HG02623 (cell line): ENCODE measurements around the gene SORCS2.

Source experiments
- ATAC-seq: cut with Tn5 transposase; IDR thresholded peaks from one replicate; pipeline ENCODE4 v1.9.1; 2021; ENCODE audit warnings: moderate library complexity; ENCODE audit not compliant: unreplicated experiment

The SORCS2 gene

DNA sequence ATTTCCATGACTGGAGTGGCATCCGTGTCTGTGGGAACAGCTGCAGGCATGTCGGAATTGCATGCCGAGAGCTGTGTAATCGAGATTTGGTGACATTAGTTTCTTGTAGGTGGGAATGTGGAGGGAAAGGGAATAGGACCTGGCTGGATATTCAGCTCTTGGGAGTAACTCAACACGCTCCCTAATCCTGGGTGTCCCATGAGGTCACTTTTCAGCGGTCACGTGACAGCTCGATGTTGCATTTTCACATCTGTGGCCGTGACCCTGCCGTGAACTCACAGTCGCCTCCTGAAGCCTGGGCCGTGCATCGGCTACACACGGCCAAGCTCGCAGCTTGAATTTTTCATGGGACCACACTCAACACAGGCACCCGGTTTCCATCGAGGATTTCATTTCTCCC, 268.2 kb downstream of the SORCS2 start:
- no peak for ATAC-seq

DNA sequence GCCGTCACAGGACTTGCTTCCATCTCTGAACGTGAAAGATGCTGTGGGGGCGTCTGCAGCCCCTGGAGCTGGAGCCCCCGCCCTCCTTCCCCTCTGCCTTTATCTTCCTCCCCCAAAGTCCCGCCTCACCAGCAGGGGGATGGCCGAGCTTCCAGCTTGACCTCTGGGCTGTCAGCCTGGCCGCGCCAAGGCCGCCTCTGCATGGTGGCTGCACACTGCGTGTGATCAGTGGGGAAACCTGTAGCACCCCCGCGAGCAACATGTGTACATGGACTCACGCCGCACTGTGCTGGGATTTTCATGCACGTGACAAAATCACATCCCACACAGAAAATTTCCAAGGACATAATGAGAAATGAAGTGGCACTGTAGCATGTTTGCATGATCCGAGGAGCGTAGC, 268.9 kb downstream of the SORCS2 start:
- no peak for ATAC-seq

DNA sequence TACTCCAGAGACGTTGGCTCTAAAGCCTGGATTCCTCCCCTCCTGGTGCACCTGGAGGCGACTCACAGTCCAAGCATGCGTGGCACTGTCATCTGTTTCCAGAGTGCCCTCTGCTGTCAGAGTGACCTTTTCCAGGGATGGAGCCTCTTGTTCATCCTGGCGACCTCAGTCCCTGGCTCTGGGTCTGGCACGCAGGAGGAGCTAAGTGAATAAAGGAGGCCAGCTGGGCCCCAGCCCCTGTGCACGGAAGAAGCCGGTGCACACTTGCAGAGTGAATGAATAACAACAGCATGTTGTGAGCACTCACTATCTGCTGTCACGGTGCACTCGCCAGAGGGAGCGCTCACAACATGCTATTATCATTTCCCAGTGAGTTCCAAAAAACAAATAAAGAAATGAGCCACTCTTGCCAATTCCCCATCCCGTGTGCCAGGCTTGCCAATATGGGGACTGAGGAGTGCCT, 270.2 kb downstream of the SORCS2 start:
- ATAC-seq, result no peak

DNA sequence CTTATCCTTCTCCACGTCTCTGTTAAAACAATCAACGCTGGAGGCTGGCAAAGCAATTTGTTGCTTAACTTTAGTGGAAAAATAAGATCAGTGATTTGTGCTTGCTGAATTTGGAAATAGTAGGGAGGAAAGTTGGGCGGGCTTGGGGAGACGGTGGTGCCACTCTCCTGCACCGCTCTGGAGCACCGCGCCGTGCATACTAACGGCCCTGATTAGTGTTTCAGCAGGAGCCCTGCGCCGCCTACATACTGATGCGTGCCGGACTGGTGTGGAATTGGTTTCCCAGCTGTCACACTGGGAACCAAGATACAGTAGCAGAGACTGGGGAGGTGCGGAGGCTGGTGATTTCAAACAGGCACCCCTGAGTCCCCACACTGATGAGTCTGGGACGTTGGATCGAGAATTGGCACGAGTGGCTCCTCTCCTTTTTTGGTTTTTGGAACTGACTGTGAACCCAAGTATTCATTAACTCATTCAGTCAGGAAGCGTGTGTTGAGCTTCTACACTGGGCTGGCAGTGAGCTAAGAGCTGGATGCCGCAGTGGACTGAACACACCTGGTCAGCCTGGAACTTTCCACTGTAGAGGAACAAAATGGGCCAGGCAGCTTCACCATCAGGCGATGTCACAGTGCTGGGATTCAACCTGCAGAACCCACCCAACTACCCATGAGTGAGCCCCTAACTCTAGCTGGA, 271.4 kb downstream of the SORCS2 start:
- ATAC-seq, result no peak

DNA sequence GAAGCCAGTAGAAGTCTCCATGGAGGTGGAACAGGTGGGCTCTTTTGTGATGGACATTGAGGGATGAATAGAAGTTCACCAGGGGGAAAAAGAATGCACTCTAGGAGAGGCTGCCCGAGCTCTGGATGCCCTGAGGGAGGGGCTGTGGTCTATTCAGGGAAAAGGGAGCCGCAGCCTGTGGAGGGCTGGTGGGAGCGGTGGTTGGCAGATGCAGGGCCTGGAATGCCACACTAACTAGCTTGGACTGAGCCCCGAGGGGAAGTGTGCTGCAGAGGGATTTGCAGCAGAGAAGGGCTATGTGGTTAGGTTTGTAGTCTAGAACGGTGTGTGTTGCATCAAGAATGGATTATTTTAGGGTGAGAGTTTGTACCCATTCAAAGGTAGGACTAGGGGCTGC, 271.9 kb downstream of the SORCS2 start:
- ATAC-seq, result no peak

DNA sequence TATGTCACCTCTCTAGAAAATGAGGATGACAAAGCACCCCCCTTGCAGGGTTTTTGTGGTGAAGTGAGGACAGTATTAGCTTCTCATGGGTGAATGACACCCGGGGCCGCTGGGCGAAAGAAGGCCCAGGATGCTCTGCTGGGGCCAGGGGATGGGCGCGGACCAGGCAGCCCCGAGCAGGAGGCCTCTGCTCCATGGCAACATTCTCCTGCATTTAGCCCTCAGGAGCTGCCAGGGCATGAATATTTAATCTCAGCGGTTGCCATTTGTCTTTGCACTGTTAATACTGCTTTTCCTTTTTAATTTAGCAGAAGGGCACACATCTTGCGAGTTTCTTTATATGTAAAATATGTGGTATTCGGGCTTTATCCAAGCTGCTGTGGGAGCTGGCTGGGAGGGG, 272.7 kb downstream of the SORCS2 start:
- no peak for ATAC-seq

DNA sequence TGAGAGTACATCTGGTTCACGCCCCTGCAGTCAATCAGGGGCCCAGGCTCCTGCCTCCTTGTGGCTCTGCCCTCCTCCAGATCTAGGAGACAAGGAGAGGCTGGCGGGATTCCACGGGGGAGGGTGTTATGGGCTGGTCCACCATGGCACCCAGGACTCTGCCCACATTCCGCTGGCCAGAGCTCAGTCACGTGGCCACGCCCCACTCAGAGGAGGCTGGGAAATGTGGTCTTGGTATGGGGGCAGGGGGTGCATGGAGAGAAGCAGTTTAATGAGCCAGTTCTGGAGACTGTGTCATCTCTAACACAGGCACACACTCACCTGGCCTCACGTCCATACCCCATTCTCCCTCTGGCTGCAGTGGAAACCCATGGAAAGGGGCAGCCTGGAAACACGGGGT, 273.9 kb downstream of the SORCS2 start:
- no peak for ATAC-seq

DNA sequence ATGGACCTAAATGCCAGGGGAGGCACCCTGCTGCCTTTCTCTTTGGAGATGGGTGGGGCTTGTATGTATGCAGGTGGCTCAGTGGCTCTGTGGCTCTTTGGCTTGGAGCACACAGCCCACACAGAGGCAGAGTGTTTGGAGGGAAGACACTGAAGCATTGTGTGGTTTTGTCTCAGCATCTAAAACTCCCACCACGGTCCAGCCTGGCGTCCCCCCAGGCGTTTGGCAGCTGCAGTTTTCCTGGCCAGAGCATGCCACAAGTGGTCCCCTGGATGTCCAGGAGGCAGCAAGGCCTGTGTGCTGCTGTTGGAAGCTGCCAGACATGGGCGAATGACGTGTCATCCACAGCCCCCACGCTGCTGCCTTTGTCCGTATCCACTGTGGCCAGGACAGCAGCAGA, 274.6 kb downstream of the SORCS2 start:
- ATAC-seq, result no peak

DNA sequence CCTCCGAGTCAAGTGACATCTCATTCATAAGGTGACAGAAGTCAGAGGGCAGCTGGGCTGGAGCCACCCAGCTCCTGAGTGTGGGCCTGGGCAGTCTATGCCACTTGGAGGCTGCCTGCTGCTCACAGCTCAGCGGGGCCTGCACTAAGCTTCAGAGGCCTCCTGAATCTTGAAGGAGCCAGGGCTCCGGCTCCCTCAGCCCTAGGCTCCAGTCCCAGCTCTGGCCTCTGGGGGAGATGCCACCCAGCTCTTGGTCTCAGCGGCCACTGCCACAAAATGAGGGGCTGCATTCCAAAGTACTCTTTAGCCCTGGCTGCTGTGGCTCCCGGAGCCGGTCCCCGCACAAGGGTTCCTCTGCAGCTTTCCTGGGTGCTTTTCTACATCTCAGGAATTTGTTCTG, 275.1 kb downstream of the SORCS2 start:
- ATAC-seq, result no peak

DNA sequence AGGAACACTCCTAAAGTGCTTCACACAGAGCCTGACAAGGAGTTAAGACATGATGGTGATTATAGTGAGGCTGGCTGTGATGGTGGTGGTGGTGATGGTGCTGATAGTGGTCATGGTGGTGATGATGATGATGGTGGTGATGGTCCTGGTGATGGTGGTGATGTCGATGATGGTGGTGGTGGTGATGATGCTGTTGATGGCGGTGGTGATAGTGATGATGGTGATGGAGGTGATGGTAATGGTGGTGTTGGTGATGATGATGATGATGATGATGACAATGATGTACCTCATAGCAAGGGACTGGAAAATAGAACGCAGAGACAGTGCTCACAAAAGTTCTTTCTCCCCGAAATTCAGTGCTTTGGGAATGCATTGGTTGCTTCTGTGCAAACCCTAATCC, 276.7 kb downstream of the SORCS2 start:
- no peak for ATAC-seq

DNA sequence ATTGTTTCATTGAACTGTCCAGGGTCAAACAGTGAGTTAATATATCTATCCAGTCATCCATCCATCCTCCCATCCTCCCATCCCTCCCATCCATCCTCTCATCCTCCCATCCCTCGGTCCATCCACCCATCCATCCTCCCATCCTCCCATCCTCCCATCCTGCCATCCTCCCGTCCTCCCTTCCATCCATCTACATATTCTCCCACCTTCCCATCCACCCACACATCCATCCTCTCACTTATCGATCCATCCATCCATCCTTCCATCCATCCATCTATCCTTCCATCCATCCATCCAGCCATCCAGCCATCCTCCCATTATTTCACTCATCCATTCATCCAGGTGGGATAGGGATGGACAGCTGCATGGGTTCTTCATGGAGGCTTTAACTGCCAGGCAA, 277.8 kb downstream of the SORCS2 start:
- no peak for ATAC-seq

DNA sequence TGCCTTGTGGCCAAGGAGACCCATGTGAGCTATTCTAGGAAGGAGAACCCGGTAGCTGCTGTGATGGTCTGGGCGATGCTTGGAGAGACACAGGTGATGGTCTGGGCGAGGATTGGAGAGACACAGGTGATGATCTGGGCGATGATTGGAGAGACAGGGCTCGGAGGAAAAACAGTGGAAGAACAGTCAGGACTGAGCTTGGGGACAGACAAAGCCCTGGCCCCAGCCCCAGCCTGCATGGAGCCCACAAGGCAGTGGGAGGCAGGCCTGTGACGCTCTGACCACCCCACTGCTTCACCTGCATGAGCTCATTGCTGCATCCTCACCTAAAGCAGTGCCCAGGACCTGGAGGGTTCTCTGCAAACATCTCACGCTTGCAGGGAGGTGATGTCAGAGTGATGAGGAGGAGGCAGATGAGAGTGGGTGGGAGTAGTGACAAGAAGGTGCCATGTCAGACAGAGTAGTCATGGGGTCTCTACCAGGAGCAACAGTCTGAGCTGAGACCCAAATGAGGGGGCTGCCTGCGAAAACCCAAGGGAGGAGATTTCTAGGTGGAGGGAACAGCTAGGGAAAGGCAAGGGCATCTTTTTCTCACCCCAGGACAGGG, 278.3 kb downstream of the SORCS2 start:
- ATAC-seq, result no peak

DNA sequence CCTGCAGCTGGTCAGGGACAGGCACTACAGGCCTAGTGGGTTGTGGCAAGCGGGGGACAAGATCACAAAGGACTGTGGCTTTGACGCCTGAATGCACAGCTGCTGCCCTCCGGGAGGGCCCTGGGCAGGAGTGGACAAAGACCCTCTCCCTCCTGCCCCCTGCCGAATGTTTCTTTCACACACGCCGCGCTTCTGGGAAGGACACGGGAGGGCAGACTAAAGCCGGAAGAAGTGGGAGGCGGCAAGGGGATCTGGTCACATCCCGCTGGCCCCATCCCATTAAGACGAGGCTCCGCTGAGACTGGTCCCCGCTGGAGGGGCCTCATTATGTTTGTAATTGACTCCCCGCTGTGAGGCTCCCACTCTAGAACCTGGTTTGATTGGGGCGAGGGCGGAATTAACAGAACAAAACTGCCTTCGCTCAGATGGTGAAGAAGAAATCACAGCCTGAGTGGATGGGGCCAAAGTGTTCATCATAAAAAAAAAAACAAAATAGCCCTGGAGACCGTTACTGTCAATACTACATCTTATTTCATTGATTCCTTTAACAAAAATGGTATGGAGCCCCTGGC, 280.2 kb downstream of the SORCS2 start:
- no peak for ATAC-seq

DNA sequence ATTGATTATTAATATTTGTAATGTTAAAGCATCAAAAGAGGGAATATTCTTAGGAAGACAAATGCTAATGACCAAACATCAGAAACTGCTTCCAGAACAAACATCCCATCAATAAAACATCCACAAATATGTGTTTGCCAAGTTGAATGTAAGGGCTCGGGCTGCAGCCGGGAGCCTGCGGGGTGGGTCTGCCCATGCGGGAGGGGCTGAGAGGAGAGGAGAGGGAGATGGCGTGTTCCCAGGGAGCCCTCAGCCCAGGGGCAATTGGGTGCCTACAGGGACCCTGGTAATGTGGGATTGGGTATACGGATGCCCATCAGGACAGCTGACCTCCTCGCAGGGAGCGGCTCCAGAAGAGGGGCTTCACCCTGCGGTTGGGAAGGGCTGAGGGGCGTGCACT, 280.7 kb downstream of the SORCS2 start:
- no peak for ATAC-seq

DNA sequence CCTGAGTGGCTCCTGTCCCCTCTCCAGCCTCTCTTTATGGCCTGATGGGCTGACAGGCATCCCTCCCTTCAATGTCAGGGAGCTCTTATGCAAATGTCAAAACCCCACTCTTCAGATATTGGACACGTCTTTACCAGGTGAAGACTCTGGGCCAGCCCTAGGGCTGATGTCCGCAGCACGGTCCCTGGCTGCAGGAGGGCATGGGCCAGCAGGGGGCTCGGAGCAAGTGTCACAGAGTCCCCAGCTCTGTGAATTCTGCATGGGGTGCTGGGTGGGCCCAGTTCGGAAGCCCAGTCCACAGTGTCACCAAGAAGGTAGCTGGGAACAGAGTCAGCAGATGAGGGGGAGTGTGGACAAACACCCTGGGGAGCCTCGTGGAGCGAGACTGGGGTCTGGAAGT, 282.0 kb downstream of the SORCS2 start:
- no peak for ATAC-seq

DNA sequence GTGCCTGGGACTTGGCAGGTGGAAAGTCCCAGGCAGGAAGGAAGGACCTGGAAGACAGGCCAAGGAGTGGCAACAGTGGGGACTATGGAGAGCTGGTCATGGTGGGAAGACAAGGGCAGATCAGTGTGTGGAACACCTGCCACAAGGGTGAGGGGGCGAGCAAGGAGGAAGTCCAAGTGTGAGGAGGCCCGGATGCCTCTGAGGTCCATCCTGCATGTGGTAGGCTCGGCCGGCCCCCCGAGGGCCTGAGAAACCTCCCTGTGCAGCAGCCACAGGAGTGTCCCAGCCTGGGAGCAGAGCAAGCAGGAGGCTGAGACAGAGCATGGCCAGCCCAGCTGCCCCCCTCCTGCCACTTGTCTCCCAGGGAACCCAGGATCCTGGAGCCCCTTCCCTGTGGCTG, 282.9 kb downstream of the SORCS2 start:
- ATAC-seq, result no peak

DNA sequence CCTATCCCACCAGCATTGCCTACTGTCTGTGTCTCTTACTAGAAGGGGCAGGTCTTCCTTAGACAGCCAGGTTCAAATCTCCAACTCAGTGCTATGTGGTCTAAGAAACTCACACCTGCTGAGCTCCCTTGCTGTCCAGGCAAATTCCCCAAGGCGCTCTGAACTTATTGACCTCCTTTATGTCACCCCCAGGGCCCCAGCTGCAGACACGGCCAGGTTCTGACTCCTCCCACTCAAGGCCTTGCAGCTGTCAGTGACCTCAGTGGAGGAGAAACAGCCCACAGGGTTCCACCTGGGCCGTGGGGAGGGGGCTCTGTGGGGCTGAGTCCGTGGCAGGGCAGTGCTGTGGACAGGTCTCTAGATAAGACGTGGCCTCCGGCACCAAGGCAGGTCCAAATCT, 284.5 kb downstream of the SORCS2 start:
- ATAC-seq, result no peak

DNA sequence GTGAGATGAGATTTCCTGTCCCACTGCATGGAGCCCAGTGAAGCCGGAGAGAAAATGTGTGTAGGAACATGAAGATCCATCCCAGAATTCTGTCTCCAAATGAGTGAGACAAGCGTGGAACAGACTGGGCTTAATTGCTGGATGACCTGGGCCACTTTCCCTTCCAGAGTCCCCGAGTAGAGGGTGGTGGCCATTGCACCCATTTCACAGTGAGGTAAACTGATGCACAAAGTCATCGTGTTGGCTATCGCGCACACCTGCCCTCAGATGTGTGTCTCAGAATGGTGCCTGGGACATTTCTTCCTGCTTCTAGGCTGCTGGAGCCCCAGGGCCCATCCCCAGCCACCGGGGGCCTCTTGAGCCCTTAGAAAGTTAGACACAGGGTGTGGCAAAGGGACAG, 285.4 kb downstream of the SORCS2 start:
- ATAC-seq, result no peak

DNA sequence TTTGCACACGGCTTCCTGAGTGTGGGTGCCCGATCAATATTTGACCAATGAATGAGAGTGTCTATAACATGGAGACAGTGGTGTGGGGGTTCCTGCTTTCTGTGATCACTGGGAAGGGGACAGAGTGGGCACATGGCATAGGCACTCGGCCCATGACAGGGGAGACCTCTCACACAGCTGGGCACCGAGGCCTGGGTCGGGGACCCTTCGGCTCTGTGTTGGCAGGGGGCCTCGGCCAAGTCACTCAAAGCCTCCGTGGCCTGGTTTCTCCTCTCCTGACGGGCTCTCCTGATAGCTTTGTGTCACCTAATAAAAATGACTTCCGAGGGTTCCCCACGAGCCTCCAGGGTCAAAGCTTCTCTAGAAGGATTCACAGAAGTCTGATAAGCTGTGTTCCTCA, 286.3 kb downstream of the SORCS2 start:
- no peak for ATAC-seq

DNA sequence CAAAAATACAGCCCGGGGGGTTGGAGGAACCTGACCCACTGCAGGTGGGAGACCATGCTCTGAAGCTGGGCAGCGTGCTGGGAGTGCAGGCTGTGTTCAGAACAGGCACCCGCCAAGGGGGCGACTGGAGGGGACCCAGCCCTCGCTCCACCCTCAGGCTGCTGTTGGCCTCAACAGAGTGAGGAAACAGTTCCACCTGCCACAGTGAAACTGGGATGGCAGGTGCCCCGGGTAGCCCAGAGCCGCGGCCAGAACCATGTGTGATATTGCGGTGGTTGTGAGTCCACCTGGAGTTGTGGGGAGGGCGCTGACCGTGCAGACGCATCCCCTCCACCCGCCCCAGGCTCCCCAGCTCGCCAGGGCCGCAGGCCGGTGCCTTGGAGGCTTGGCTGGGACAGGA, 288.1 kb downstream of the SORCS2 start:
- no peak for ATAC-seq

DNA sequence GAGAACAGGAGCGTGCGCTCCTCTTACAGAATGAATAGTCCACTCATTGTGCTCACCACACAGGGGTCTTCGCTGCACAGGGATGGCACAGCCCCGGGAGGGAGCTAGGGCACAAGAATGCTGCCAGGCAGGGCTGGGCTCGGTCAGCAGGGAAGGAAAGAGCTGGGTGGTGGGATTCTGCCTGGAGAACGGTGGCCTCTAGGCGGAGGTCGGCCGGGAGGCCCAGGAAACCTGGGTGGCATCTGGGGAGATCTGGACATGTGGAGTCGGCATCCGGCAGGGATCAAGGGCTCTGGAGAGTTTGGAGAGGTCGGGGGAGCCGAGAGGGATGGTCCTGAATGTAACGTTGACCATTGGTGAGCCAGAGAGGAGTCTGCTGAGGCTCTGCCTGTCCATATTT, 288.9 kb downstream of the SORCS2 start:
- no peak for ATAC-seq

DNA sequence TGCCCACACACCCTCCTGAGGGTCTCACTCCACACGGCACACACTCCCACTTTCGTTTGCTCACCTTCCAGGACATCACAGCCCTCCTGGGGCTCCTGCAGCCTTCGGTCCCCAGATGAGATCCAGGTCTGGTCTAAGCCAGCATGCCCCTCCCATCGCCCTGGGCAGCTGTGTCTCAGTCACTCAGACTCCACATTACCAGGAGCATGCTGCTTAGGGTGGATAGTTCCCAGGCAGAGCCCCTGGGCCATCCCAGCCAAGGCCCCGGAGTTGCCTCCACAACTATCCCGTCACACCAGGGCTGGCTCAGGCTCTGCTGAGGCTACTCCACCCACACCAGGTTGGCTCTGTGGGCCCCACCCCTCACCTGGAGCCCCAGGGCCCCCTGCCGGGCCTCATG, 292.8 kb downstream of the SORCS2 start:
- no peak for ATAC-seq

DNA sequence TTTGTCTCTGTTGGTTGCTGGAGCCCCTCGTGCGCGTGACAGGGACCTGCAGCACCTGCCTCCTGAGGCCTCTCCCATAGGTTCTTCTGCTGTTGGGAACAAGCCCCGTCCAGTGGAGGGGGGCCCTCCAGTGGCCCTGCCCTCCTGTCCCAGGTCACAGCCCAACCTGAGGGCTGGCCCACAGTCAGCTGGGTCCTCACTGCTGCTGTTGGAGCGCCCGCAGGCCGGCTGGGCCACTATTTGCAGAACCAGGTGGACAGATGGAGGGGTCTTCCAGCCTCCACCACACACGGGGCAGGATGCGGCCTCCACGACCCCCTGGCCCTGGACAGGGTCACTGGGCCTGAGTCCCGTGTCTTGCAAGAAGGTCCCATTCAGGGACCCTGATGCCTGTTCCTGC, 293.8 kb downstream of the SORCS2 start:
- ATAC-seq, result no peak
